BLaER1 (cell line): Measurements from ENCODE around the gene AQP11.
"Not testable (repeated sequence)": the region's sequence is repeated elsewhere in the genome, so short reads cannot be mapped to it uniquely, and the experiment has no call there.

Source experiments
- H3K27ac ChIP-seq: shearing (Covaris generic); formaldehyde crosslinking; 2 replicates; pipeline ENCODE4 v1.8.1; 2022
- H3K27me3 ChIP-seq: shearing (Covaris generic); formaldehyde crosslinking; 2 replicates; pipeline ENCODE4 v1.8.1; 2022
- H3K36me3 ChIP-seq: shearing (Covaris generic); formaldehyde crosslinking; 2 replicates; pipeline ENCODE4 v1.8.1; 2022
- H3K4me1 ChIP-seq: shearing (Covaris generic); formaldehyde crosslinking; 2 replicates; pipeline ENCODE4 v1.8.1; 2022
- H3K4me2 ChIP-seq: shearing (Covaris generic); formaldehyde crosslinking; 2 replicates; pipeline ENCODE4 v1.8.1; 2022
- H3K4me3 ChIP-seq: shearing (Covaris generic); formaldehyde crosslinking; 2 replicates; pipeline ENCODE4 v1.8.1; 2022
- H3K9ac ChIP-seq: shearing (Covaris generic); formaldehyde crosslinking; 2 replicates; pipeline ENCODE4 v1.8.1; 2022
- H3K9me3 ChIP-seq: shearing (Covaris generic); formaldehyde crosslinking; 2 replicates; pipeline ENCODE4 v1.8.1; 2022
- H4K20me1 ChIP-seq: shearing (Covaris generic); formaldehyde crosslinking; 2 replicates; pipeline ENCODE4 v1.8.1; 2022
- Cebpa-rat ChIP-seq: shearing (Covaris generic); IDR thresholded peaks from 2 replicates; pipeline ENCODE4 v1.8.1; 2022

The AQP11 gene

DNA sequence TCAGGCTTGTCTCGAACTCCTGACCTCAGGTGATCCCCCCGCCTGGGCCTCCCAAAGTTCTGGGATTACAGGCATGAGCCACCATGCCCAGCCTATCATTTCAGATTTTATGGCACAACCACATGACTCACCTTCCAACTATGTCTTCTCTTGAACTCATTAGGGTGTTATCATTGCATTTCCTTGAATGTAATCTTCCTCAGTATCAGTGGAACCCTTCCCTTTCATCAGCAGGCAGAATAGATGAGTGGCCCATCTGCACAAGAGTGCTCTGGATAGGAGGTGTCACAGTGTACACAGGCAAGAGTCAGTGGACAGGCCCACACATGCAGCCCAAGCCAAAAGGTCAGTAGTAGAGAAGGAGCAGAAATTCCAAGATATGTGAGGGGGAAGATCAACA, 29.1 kb upstream of the AQP11 start:
- no peak overlapping the region for H3K4me2 ChIP-seq
- H3K36me3 ChIP-seq = no peaks in the 10 kb centered on the region
- no peak for TF ChIP-seq Cebpa-rat
- H3K9ac ChIP-seq = no peak overlapping the region
- no peak overlapping the region for H3K27ac ChIP-seq
- H3K9me3 ChIP-seq = 0 out of 2 replicates have a peak, but pooled peaks cover 3% of the 10 kb centered on the region
- no peak overlapping the region for H3K4me3 ChIP-seq
- no peaks in the 10 kb centered on the region for H3K27me3 ChIP-seq
- H3K4me1 ChIP-seq = no peaks in the 10 kb centered on the region
- H4K20me1 ChIP-seq = no peaks in the 10 kb centered on the region

DNA sequence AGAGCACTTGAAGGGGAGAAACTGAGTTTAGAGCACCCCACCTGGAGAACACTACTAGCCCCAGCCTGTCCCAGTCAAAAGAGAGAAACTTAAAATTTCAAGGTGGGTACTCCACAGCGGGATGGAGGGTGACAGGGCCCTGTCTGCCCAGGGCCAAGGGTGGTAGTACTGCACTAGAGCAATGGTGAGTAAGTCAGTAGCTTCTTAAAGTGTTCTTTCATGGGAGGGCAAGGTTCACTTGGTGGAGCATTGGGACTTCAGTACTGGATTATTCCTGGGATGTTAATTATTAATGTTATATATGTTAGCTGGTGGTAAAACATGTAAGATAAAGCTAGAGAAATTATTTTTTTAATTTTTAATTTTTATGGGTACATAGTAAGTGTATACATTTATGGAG, 28.5 kb upstream of the AQP11 start:
- no peak for TF ChIP-seq Cebpa-rat
- H3K27me3 ChIP-seq = no peaks in the 10 kb centered on the region

DNA sequence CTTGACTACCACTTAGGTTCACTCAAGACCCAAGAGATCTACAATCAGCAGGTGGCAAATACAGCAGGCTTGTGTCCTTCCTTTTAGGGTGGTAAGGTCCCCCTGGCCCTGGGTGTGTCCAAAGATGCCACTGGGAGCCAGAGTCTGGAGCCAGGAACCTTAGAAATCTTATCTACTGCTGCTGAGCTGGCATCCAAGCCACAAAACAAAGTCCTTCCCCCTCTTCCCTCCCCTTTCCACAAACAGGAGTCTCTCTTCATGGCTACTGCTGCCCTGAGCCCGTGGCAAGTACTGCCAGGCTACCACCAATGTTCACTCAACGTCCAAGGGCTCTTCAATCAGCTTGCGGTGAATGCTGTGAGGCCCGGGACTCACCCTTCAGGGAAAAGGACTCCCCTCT, 21.4 kb upstream of the AQP11 start:
- H3K36me3 ChIP-seq = no peaks in the 10 kb centered on the region
- no peaks in the 10 kb centered on the region for H4K20me1 ChIP-seq
- no peak overlapping the region for H3K4me3 ChIP-seq
- TF ChIP-seq Cebpa-rat = no peak
- no peaks in the 10 kb centered on the region for H3K27me3 ChIP-seq
- H3K27ac ChIP-seq = no peak overlapping the region
- H3K4me2 ChIP-seq = no peak overlapping the region
- H3K9me3 ChIP-seq = 0 out of 2 replicates have a peak, but pooled peaks cover 6% of the 10 kb centered on the region
- H3K4me1 ChIP-seq = no peaks in the 10 kb centered on the region
- H3K9ac ChIP-seq = no peak overlapping the region

More for the DNA sequence above, 28.5 kb upstream of the AQP11 start:
- H3K4me1 ChIP-seq = no peaks in the 10 kb centered on the region
- no peak overlapping the region for H3K27ac ChIP-seq
- no peak overlapping the region for H3K9ac ChIP-seq
- 0 out of 2 replicates have a peak, but pooled peaks cover 3% of the 10 kb centered on the region for H3K9me3 ChIP-seq
- H3K4me3 ChIP-seq = no peak overlapping the region
- no peaks in the 10 kb centered on the region for H4K20me1 ChIP-seq
- no peaks in the 10 kb centered on the region for H3K36me3 ChIP-seq
- H3K4me2 ChIP-seq = no peak overlapping the region

DNA sequence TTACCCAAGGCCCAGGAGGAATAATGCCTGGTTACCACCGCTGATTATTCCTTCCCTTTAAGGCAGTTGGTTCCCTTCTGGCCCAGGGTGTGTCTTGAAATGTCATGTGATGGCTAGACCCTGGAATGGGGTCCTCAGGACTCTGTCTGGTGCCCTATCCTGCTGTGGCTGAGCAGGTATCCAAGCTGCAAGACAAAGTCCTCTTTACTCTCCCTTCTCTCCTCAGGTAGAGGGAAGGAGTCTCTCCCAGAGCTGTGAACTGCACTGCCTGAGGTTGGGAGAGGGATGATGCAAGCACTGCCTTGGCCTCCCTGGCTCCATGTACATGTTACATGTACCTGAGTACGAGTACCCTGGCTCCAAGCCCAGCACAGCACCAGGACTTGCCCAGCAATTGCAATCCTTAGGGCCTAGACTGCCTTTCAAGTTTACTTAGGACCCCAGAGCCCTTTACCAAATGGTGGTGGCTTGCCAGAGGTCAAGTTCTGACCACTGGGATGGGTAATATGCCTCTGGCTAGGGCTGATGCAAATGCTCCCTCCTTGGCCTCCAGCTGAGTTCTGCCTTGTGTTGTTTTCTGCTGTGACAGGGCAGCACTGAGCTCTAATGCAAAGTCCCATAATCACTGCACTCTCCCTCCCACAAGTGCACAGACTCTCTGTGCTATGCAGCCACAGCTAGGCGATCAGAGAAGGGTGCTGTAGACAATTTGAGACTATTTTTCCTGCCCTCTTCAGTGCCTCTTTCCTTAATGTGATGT, 20.7 kb upstream of the AQP11 start:
- Histone ChIP-seq H3K4me1 (no peaks in the 10 kb centered on the region), H4K20me1 (no peaks in the 10 kb centered on the region), H3K36me3 (no peaks in the 10 kb centered on the region), H3K4me3 (no peak overlapping the region), H3K27me3 (no peaks in the 10 kb centered on the region), H3K4me2 (no peak overlapping the region), H3K27ac (no peak overlapping the region), H3K9ac (no peak overlapping the region), H3K9me3 (0 out of 2 replicates have a peak, but pooled peaks cover 6% of the 10 kb centered on the region)
- no peak for TF ChIP-seq Cebpa-rat

DNA sequence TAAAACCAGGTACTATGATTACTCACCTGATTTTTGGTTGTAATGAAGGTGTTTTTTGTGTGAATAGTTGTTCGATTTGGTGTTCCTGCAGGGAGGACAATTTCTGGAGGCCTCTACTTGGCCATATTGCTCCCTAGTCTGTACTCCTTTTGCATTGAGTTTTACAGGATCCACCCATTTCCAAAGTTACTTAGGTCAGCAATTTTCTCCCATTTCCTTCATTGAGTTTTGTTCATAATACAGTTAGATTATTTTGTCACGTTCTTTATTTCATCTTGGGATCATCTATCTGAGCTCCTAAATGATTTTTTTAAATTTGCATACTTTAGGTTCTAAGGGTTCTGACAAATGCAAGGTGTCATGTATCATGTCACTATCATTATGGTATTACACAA, 20.1 kb upstream of the AQP11 start:
- Histone ChIP-seq H3K4me2 (no peak overlapping the region), H3K9me3 (0 out of 2 replicates have a peak, but pooled peaks cover 6% of the 10 kb centered on the region), H3K27me3 (no peaks in the 10 kb centered on the region), H3K36me3 (no peaks in the 10 kb centered on the region), H3K9ac (no peak overlapping the region), H3K27ac (no peak overlapping the region), H3K4me1 (no peaks in the 10 kb centered on the region), H3K4me3 (no peak overlapping the region), H4K20me1 (no peaks in the 10 kb centered on the region)
- TF ChIP-seq Cebpa-rat = no peak

DNA sequence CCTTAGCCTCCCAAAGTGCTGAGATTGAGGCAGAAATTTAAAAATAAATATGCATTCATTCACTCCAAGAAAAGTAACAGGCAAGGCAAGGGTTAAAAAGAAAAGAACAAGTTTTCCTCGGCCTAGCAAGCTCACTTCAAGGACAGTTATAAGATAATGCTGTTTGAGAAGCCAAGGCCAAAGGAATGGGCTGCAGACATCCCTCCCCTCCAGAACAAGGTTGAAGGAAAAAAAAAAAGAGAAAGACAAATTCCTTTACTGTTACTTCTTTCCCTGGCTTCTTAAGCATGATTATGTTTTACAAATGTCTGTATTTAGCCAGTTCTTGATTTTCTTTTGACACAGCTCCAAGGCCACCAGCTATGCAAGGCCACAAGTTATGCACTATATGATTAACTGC, 18.9 kb upstream of the AQP11 start:
- H3K4me2 ChIP-seq, H3K9ac ChIP-seq, H3K4me1 ChIP-seq, H3K36me3 ChIP-seq, H3K27ac ChIP-seq, H4K20me1 ChIP-seq, H3K4me3 ChIP-seq, H3K27me3 ChIP-seq: not testable (repeated sequence)
- H3K9me3 ChIP-seq = 0 out of 2 replicates have a peak, but pooled peaks cover 15% of the 10 kb centered on the region

DNA sequence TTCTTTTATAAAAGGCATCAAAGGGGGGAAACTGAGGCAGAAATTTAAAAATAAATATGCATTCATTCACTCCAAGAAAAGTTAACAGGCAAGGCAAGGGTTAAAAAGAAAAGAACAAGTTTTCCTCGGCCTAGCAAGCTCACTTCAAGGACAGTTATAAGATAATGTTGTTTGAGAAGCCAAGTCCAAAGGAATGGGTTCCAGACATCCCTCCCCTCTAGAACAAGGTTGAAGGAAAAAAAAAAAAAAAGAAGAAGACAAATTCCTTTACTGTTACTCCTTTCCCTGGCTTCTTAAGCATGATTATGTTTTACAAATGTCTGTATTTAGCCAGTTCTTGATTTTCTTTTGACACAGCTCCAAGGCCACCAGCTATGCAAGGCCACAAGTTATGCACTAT, 14.3 kb upstream of the AQP11 start:
- peaks cover 29% of the 10 kb centered on the region for H3K9me3 ChIP-seq
- not testable (repeated sequence) for H3K27me3 ChIP-seq, H3K4me2 ChIP-seq, H3K36me3 ChIP-seq, H3K27ac ChIP-seq, H3K9ac ChIP-seq, H3K4me1 ChIP-seq, H4K20me1 ChIP-seq, H3K4me3 ChIP-seq

DNA sequence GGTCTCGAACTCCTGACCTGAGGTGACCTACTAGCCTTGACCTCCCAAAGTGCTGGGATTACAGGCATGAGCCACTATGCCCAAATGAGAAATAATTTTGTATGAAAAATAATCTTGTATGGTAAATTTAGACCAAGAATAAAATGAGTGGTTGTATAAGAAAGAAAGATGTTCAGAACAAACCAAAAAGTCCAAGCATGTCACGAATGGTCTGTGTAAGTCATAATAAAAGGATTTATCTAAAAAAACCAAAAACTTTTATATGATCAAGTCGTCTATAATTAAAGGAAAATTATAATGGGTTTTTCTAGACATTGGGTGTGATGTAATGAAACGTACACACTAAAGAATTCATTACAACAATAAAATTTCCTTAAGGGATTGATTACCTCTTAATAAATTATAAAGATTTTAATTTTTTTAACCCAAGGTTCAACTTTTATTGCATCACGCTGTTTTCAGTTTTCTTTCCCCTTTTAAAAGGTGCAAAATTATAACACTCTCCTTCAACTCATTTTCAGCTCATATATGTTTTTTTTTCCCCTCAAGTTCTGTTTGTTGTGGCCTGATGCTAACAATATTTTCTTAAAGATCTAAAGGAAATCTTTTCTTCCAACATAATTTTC, 8.9 kb upstream of the AQP11 start:
- Histone ChIP-seq H3K9ac (no peak overlapping the region), H3K27me3 (no peaks in the 10 kb centered on the region), H3K36me3 (no peaks in the 10 kb centered on the region), H4K20me1 (no peaks in the 10 kb centered on the region), H3K27ac (no peak overlapping the region), H3K4me3 (no peak overlapping the region), H3K4me1 (no peaks in the 10 kb centered on the region), H3K9me3 (peaks cover 56% of the 10 kb centered on the region), H3K4me2 (no peak overlapping the region)
- TF ChIP-seq Cebpa-rat = no peak

DNA sequence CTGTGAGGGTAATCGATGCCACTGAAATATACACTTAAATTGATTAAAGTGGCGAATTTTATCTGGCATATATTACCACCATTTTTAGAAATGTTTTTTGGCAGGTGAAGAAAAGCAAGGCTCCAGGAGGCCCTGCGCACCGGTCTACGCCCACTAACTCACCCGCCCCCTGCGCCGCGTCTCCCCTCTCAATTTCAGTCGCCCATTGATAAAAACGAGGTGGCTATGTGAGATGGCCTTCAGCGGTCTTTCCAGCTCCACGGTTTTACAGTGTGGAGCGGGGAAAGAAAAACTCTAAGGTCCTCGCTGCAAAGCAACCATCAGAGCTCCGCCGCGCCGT, 602 bp upstream of the AQP11 start:
- Histone ChIP-seq H3K9ac (peak overlapping the region; percentile 74), H3K27ac (no peak overlapping the region), H3K4me1 (peaks cover 18% of the 10 kb centered on the region), H3K4me2 (peak overlapping the region; percentile 93), H4K20me1 (0 out of 2 replicates have a peak, but pooled peaks cover 5% of the 10 kb centered on the region), H3K27me3 (peaks cover 10% of the 10 kb centered on the region; the same call in 1 of the 2 replicates), H3K9me3 (peaks cover 5% of the 10 kb centered on the region; the same call in 1 of the 2 replicates), H3K36me3 (no peaks in the 10 kb centered on the region), H3K4me3 (peak overlapping the region; percentile 73)
- no peak for TF ChIP-seq Cebpa-rat

DNA sequence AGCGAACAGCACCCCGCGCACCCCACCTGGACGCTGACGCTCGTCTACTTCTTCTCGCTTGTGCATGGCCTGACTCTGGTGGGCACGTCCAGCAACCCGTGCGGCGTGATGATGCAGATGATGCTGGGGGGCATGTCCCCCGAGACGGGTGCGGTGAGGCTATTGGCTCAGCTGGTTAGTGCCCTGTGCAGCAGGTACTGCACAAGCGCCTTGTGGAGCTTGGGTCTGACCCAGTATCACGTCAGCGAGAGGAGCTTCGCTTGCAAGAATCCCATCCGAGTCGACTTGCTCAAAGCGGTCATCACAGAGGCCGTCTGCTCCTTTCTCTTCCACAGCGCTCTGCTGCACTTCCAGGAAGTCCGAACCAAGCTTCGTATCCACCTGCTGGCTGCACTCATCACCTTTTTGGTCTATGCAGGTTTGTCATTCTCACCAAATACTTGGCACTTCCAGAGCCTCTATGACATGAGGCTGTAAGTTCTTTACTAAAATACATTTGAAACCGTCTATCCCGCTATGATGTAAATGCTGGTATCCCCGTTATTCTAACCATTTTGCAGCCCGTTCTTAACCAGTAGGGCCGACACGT, 535 bp downstream of the AQP11 start:
- Histone ChIP-seq H4K20me1 (0 out of 2 replicates have a peak, but pooled peaks cover 5% of the 10 kb centered on the region), H3K27me3 (peaks cover 10% of the 10 kb centered on the region; the same call in 1 of the 2 replicates), H3K4me1 (peaks cover 18% of the 10 kb centered on the region), H3K27ac (no peak overlapping the region), H3K9ac (peak overlapping the region; percentile 74), H3K36me3 (no peaks in the 10 kb centered on the region), H3K4me2 (peak overlapping the region; percentile 93), H3K9me3 (no peaks in the 10 kb centered on the region), H3K4me3 (peak overlapping the region; percentile 73)
- TF ChIP-seq Cebpa-rat = no peak
